CD8-positive, alpha-beta memory T cell (primary cell): Measurements from ENCODE around the gene ATP11A. TPM values are rescaled to one million over a fixed set of nuclear protein-coding genes. Genes with fewer than 3 reads are reported as not detected.

Experiments
- CTCF ChIA-PET: fragments of 350-600 bp; sonication (Branson Sonifier 250); formaldehyde crosslinking; loops from one replicate; lab custom pipeline; 2021; ENCODE audit warnings: antibody characterized with exemption; lab: Charles Lee
- POLR2A ChIA-PET: fragments of 350-600 bp; sonication (Branson Sonifier 250); formaldehyde crosslinking; loops from one replicate; lab custom pipeline; 2021; ENCODE audit warnings: antibody characterized with exemption; lab: Charles Lee
- DNase-seq, 5 donors: peaks; one replicate each; pipeline versions ENCODE4 v3.0.0 to v3.0.0-alpha.2; 2020 to 2022; ENCODE audit warnings: mixed read lengths in 1 of 5
- H3K27ac ChIP-seq: one replicate; pipeline ENCODE4 v1.7.0; 2013; ENCODE audit warnings: low read depth, mild to moderate bottlenecking, low read length, moderate library complexity
- H3K27me3 ChIP-seq: 2 replicates; pipeline ENCODE4 v1.7.0; 2013; ENCODE audit warnings: low read length, mild to moderate bottlenecking; ENCODE audit not compliant: insufficient read depth, poor library complexity, severe bottlenecking
- H3K36me3 ChIP-seq: 2 replicates; pipeline ENCODE4 v1.7.0; 2013; ENCODE audit warnings: mild to moderate bottlenecking, low read length, moderate library complexity; ENCODE audit not compliant: insufficient read depth
- H3K4me1 ChIP-seq: 2 replicates; pipeline ENCODE4 v1.7.0; 2013; ENCODE audit warnings: mild to moderate bottlenecking, low read length, moderate library complexity; ENCODE audit not compliant: insufficient read depth
- H3K4me3 ChIP-seq: 2 replicates; pipeline ENCODE4 v1.7.0; 2013; ENCODE audit warnings: mild to moderate bottlenecking, low read length
- H3K9me3 ChIP-seq: 2 replicates; pipeline ENCODE4 v1.7.0; 2013; ENCODE audit warnings: mild to moderate bottlenecking, low read length
- H3K27ac Mint-ChIP-seq, 8 donors: one replicate each; pipeline ENCODE4 v1.8.0; 2020 to 2021; ENCODE audit warnings: mixed read lengths in 8 of 8, mild to moderate bottlenecking in 6 of 8, inconsistent platforms in 3 of 8, moderate library complexity in 3 of 8
- H3K27me3 Mint-ChIP-seq, 2 donors: one replicate each; pipeline ENCODE4 v1.8.0; 2020 to 2021; ENCODE audit warnings: mixed read lengths in 2 of 2, mild to moderate bottlenecking in 1 of 2, moderate library complexity in 1 of 2
- H3K36me3 Mint-ChIP-seq, 3 donors: one replicate each; pipeline ENCODE4 v1.8.0; 2020 to 2021; ENCODE audit warnings: mixed read lengths in 3 of 3, inconsistent platforms in 1 of 3, mild to moderate bottlenecking in 1 of 3
- H3K4me1 Mint-ChIP-seq, 3 donors: one replicate each; pipeline ENCODE4 v1.8.0; 2020 to 2021; ENCODE audit warnings: mixed read lengths in 3 of 3, inconsistent platforms in 1 of 3, mild to moderate bottlenecking in 1 of 3
- H3K4me3 Mint-ChIP-seq, 7 donors: one replicate each; pipeline ENCODE4 v1.8.0; 2020 to 2021; ENCODE audit warnings: mixed read lengths in 7 of 7, mild to moderate bottlenecking in 6 of 7, moderate library complexity in 4 of 7, inconsistent platforms in 2 of 7
- H3K9me3 Mint-ChIP-seq, 5 donors: one replicate each; pipeline ENCODE4 v1.8.0; 2020 to 2022; ENCODE audit warnings: mixed read lengths in 5 of 5, mild to moderate bottlenecking in 3 of 5, moderate library complexity in 2 of 5, inconsistent platforms in 1 of 5
- polyA plus RNA-seq: library from polyadenylated mRNA; unstranded; fragments of 300-500 nt; fragmentation: Illumina TruSeq; gene quantifications from one replicate; pipeline ENCODE4 v1.2.3, GENCODE V29; 2021
- total RNA-seq, 2 experiments: library from RNA; stranded (reverse); gene quantifications; one replicate each; pipeline ENCODE4 v1.2.3, GENCODE V29; 2021

ATP11A gene
- total and polyA plus RNA-seq, 3 experiments from 2014 or later = 4.5 to 34.6 (median 34.0) TPM

- no peaks in the 10 kb centered on the region for H3K4me1 Mint-ChIP-seq
- ChIA-PET CTCF (no interaction called here), POLR2A (no interaction called here)
- H3K27ac Mint-ChIP-seq = peak overlapping the region in 1 of 8 donors; percentile 29
- H3K36me3 Mint-ChIP-seq = peaks cover 3 to 78% (median 36%) of the 10 kb centered on the region in 3 donors
- Histone ChIP-seq H3K27me3 (no peaks in the 10 kb centered on the region), H3K4me1 (no peaks in the 10 kb centered on the region), H3K4me3 (no peak overlapping the region), H3K27ac (no peak overlapping the region), H3K36me3 (peaks cover 12% of the 10 kb centered on the region), H3K9me3 (no peaks in the 10 kb centered on the region)
- no peak for DNase-seq
- H3K9me3 Mint-ChIP-seq = no peaks in the 10 kb centered on the region
- H3K27me3 Mint-ChIP-seq = no peaks in the 10 kb centered on the region
- H3K4me3 Mint-ChIP-seq = no peak overlapping the region
These were observed 136.0 kb downstream of the ATP11A start for GRCh38 chr13:112825875-112826274.

- POLR2A ChIA-PET = no interaction called here
- Histone ChIP-seq H3K27ac (no peak overlapping the region), H3K27me3 (no peaks in the 10 kb centered on the region), H3K9me3 (no peaks in the 10 kb centered on the region), H3K4me1 (no peaks in the 10 kb centered on the region), H3K36me3 (peaks cover 17% of the 10 kb centered on the region), H3K4me3 (no peak overlapping the region)
- DNase-seq = no peak
- Mint-ChIP-seq H3K4me3 (no peak overlapping the region), H3K27me3 (no peaks in the 10 kb centered on the region), H3K36me3 (peaks cover 5 to 84% (median 37%) of the 10 kb centered on the region in 3 donors), H3K9me3 (no peaks in the 10 kb centered on the region), H3K27ac (no peak overlapping the region), H3K4me1 (no peaks in the 10 kb centered on the region)
- CTCF ChIA-PET = no interaction called here
These were observed 136.7 kb downstream of the ATP11A start for GRCh38 chr13:112826565-112826964.

GRCh38 chr13:112828082-112828699 is 138.4 kb downstream of the ATP11A start:
- CTCF ChIA-PET = no interaction called here
- H3K4me3 Mint-ChIP-seq = no peak overlapping the region
- H3K27me3 ChIP-seq = no peaks in the 10 kb centered on the region
- no peaks in the 10 kb centered on the region for H3K27me3 Mint-ChIP-seq
- H3K36me3 Mint-ChIP-seq = peaks cover 16 to 88% (median 39%) of the 10 kb centered on the region in 3 donors
- no peak overlapping the region for H3K27ac ChIP-seq
- H3K9me3 ChIP-seq = no peaks in the 10 kb centered on the region
- peak overlapping the region in 1 of 8 donors; percentile 28 for H3K27ac Mint-ChIP-seq
- no peak for DNase-seq
- POLR2A ChIA-PET = no interaction called here
- H3K4me3 ChIP-seq = no peak overlapping the region
- peaks cover 20% of the 10 kb centered on the region for H3K36me3 ChIP-seq
- no peaks in the 10 kb centered on the region for H3K4me1 Mint-ChIP-seq
- no peaks in the 10 kb centered on the region for H3K4me1 ChIP-seq
- no peaks in the 10 kb centered on the region for H3K9me3 Mint-ChIP-seq

- Histone ChIP-seq H3K4me3 (no peak overlapping the region), H3K27ac (no peak overlapping the region), H3K4me1 (no peaks in the 10 kb centered on the region), H3K9me3 (no peaks in the 10 kb centered on the region), H3K27me3 (no peaks in the 10 kb centered on the region), H3K36me3 (peaks cover 20% of the 10 kb centered on the region)
- H3K4me3 Mint-ChIP-seq = no peak overlapping the region
- no peak for DNase-seq
- H3K27me3 Mint-ChIP-seq = no peaks in the 10 kb centered on the region
- ChIA-PET CTCF (no interaction called here), POLR2A (no interaction called here)
- H3K4me1 Mint-ChIP-seq = no peaks in the 10 kb centered on the region
- no peaks in the 10 kb centered on the region for H3K9me3 Mint-ChIP-seq
- H3K36me3 Mint-ChIP-seq = peaks cover 16 to 91% (median 37%) of the 10 kb centered on the region in 3 donors
- H3K27ac Mint-ChIP-seq = no peak overlapping the region
These were observed 138.9 kb downstream of the ATP11A start for GRCh38 chr13:112828756-112829155.

GRCh38 chr13:112831196-112831595 is 141.4 kb downstream of the ATP11A start:
- no peaks in the 10 kb centered on the region for H3K4me1 Mint-ChIP-seq
- DNase-seq = no peak
- CTCF ChIA-PET = no interaction called here
- H3K9me3 Mint-ChIP-seq = no peaks in the 10 kb centered on the region
- H3K4me3 Mint-ChIP-seq = no peak overlapping the region
- H3K4me1 ChIP-seq = no peaks in the 10 kb centered on the region
- H3K27ac Mint-ChIP-seq = peak overlapping the region in 2 of 8 donors; percentile 40 to 50
- peaks cover 20% of the 10 kb centered on the region for H3K36me3 ChIP-seq
- H3K27me3 Mint-ChIP-seq = no peaks in the 10 kb centered on the region
- H3K27me3 ChIP-seq = no peaks in the 10 kb centered on the region
- H3K27ac ChIP-seq = no peak overlapping the region
- POLR2A ChIA-PET = no interaction called here
- H3K36me3 Mint-ChIP-seq = peaks cover 12 to 89% (median 28%) of the 10 kb centered on the region in 3 donors
- no peak overlapping the region for H3K4me3 ChIP-seq
- no peaks in the 10 kb centered on the region for H3K9me3 ChIP-seq

GRCh38 chr13:112831801-112832200 is 142.0 kb downstream of the ATP11A start:
- ChIA-PET POLR2A (no interaction called here), CTCF (no interaction called here)
- Mint-ChIP-seq H3K27ac (peak overlapping the region in 2 of 8 donors; percentile 43 to 89), H3K4me1 (no peaks in the 10 kb centered on the region), H3K27me3 (no peaks in the 10 kb centered on the region), H3K9me3 (no peaks in the 10 kb centered on the region), H3K36me3 (peaks cover 12 to 88% (median 26%) of the 10 kb centered on the region in 3 donors), H3K4me3 (no peak overlapping the region)
- DNase-seq = no peak
- Histone ChIP-seq H3K4me1 (no peaks in the 10 kb centered on the region), H3K9me3 (no peaks in the 10 kb centered on the region), H3K27me3 (no peaks in the 10 kb centered on the region), H3K36me3 (peaks cover 20% of the 10 kb centered on the region), H3K27ac (no peak overlapping the region), H3K4me3 (no peak overlapping the region)

- POLR2A ChIA-PET = no interaction called here
These were observed 143.0 kb downstream of the ATP11A start for GRCh38 chr13:112832811-112833210.

GRCh38 chr13:112833551-112834257 is 143.9 kb downstream of the ATP11A start:
- no peaks in the 10 kb centered on the region for H3K4me1 ChIP-seq
- no peaks in the 10 kb centered on the region for H3K27me3 Mint-ChIP-seq
- no peaks in the 10 kb centered on the region for H3K9me3 ChIP-seq
- peaks cover 18 to 87% (median 24%) of the 10 kb centered on the region in 3 donors for H3K36me3 Mint-ChIP-seq
- H3K36me3 ChIP-seq = peaks cover 17% of the 10 kb centered on the region
- no peaks in the 10 kb centered on the region for H3K27me3 ChIP-seq
- H3K4me3 Mint-ChIP-seq = no peak overlapping the region
- DNase-seq = no peak
- H3K4me3 ChIP-seq = no peak overlapping the region
- ChIA-PET POLR2A (no interaction called here), CTCF (no interaction called here)
- no peaks in the 10 kb centered on the region for H3K4me1 Mint-ChIP-seq
- H3K27ac Mint-ChIP-seq = no peak overlapping the region
- no peak overlapping the region for H3K27ac ChIP-seq
- H3K9me3 Mint-ChIP-seq = no peaks in the 10 kb centered on the region

More at GRCh38 chr13:112832811-112833210, 143.0 kb downstream of the ATP11A start:
- no peak for DNase-seq
- Histone ChIP-seq H3K9me3 (no peaks in the 10 kb centered on the region), H3K36me3 (peaks cover 15% of the 10 kb centered on the region), H3K4me3 (no peak overlapping the region), H3K4me1 (no peaks in the 10 kb centered on the region), H3K27me3 (no peaks in the 10 kb centered on the region), H3K27ac (no peak overlapping the region)
- CTCF ChIA-PET = no interaction called here
- Mint-ChIP-seq H3K4me3 (no peak overlapping the region), H3K27ac (no peak overlapping the region), H3K9me3 (no peaks in the 10 kb centered on the region), H3K4me1 (no peaks in the 10 kb centered on the region), H3K36me3 (peaks cover 18 to 89% (median 28%) of the 10 kb centered on the region in 3 donors), H3K27me3 (no peaks in the 10 kb centered on the region)
